ENCODE data around the gene TBC1D8. TPM values are rescaled to one million over a fixed set of nuclear protein-coding genes. Genes with fewer than 3 reads are reported as not detected.

Gene TBC1D8
- total and polyA plus RNA-seq, 2 experiments from 2014 or later, result 18.0 to 36.9 TPM

GRCh38 chr2:101105654-101106053 is 45.5 kb downstream of the TBC1D8 start:
- ATAC-seq (no peak), DNase-seq (ENCODE audit: low spot score) (no peak)
- H3K9me2 ChIP-seq (ENCODE audit: insufficient read depth), result no peaks in the 10 kb centered on the region
- TF ChIP-seq ZNF462 (CRISPR knock-in tag; IDR thresholded peaks at IDR 0.05) (no peak), CREB1 (CRISPR knock-in tag; IDR thresholded peaks at IDR 0.05; ENCODE audit: low read depth) (no peak), ZNF114 (CRISPR knock-in tag; IDR thresholded peaks at IDR 0.05) (no peak), POLR2AphosphoS5 (IDR thresholded peaks at IDR 0.05; ENCODE audit: low read depth) (no peak), EZH2 (IDR thresholded peaks at IDR 0.05; ENCODE audit: low read depth, unreplicated experiment) (no peak)
- peaks cover 8% of the 10 kb centered on the region for H4K20me1 ChIP-seq (replicated peaks; ENCODE audit: insufficient read depth)
- H3K4me3 ChIP-seq, result no peak overlapping the region
- H3K27ac Mint-ChIP-seq, result no peak overlapping the region
- H3K4me3 Mint-ChIP-seq, result no peak overlapping the region
- no peak overlapping the region for H3K4me2 ChIP-seq
- peaks cover 43% of the 10 kb centered on the region for H3K4me1 Mint-ChIP-seq
- peaks cover 4% of the 10 kb centered on the region for H3K27me3 Mint-ChIP-seq (ENCODE audit: insufficient read depth, low read depth, poor library complexity)
- H3K4me1 ChIP-seq (ENCODE audit: insufficient read depth), result peaks cover 32% of the 10 kb centered on the region
- H3K36me3 Mint-ChIP-seq (ENCODE audit: low read depth), result peaks cover 27% of the 10 kb centered on the region
- H3F3A ChIP-seq (replicated peaks; ENCODE audit: low read depth), result no peaks in the 10 kb centered on the region
- peaks cover 30% of the 10 kb centered on the region for H3K9me3 Mint-ChIP-seq
- H3K27me3 ChIP-seq (ENCODE audit: insufficient read depth), result no peaks in the 10 kb centered on the region
- H3K27ac ChIP-seq (ENCODE audit: low read depth), result 0 out of 2 replicates have a peak overlapping the region, but pooled peaks have one; percentile 21
- H2AFZ ChIP-seq, result no peak overlapping the region
- peaks cover 98% of the 10 kb centered on the region for H3K79me2 ChIP-seq (replicated peaks; ENCODE audit: insufficient read depth)
- no peaks in the 10 kb centered on the region for H3K36me3 ChIP-seq (ENCODE audit: insufficient read depth)

- DNase-seq (ENCODE audit: low spot score) (no peak), ATAC-seq (no peak)
- Mint-ChIP-seq H3K9me3 (peaks cover 40% of the 10 kb centered on the region), H3K27me3 (ENCODE audit: insufficient read depth, low read depth, poor library complexity) (peaks cover 1% of the 10 kb centered on the region), H3K27ac (no peak overlapping the region), H3K4me1 (peaks cover 8% of the 10 kb centered on the region), H3K36me3 (ENCODE audit: low read depth) (peaks cover 36% of the 10 kb centered on the region), H3K4me3 (no peak overlapping the region)
- H3K4me3 ChIP-seq, result no peak overlapping the region
- H3K4me1 ChIP-seq (ENCODE audit: insufficient read depth), result no peaks in the 10 kb centered on the region
- H2AFZ ChIP-seq, result no peak overlapping the region
- no peak overlapping the region for H3K27ac ChIP-seq (ENCODE audit: low read depth)
- no peaks in the 10 kb centered on the region for H3K36me3 ChIP-seq (ENCODE audit: insufficient read depth)
- no peaks in the 10 kb centered on the region for H3F3A ChIP-seq (replicated peaks; ENCODE audit: low read depth)
- peaks cover 93% of the 10 kb centered on the region for H3K79me2 ChIP-seq (replicated peaks; ENCODE audit: insufficient read depth)
- no peaks in the 10 kb centered on the region for H3K27me3 ChIP-seq (ENCODE audit: insufficient read depth)
- no peak overlapping the region for H3K4me2 ChIP-seq
- no peaks in the 10 kb centered on the region; the same call in 1 of the 2 replicates for H4K20me1 ChIP-seq (replicated peaks; ENCODE audit: insufficient read depth)
- H3K9me2 ChIP-seq (ENCODE audit: insufficient read depth), result no peaks in the 10 kb centered on the region
- TF ChIP-seq STAT1 (IDR thresholded peaks at IDR 0.05; ENCODE audit: unreplicated experiment) (no peak), REST (IDR thresholded peaks at IDR 0.05; ENCODE audit: unreplicated experiment) (no peak), CREB1 (CRISPR knock-in tag; IDR thresholded peaks at IDR 0.05; ENCODE audit: low read depth) (no peak), EZH2 (IDR thresholded peaks at IDR 0.05; ENCODE audit: low read depth, unreplicated experiment) (no peak), EZH2phosphoT487 (IDR thresholded peaks at IDR 0.05; ENCODE audit: unreplicated experiment) (no peak), ZNF114 (CRISPR knock-in tag; IDR thresholded peaks at IDR 0.05) (no peak)
- TF ChIP-seq, protein P1, sequence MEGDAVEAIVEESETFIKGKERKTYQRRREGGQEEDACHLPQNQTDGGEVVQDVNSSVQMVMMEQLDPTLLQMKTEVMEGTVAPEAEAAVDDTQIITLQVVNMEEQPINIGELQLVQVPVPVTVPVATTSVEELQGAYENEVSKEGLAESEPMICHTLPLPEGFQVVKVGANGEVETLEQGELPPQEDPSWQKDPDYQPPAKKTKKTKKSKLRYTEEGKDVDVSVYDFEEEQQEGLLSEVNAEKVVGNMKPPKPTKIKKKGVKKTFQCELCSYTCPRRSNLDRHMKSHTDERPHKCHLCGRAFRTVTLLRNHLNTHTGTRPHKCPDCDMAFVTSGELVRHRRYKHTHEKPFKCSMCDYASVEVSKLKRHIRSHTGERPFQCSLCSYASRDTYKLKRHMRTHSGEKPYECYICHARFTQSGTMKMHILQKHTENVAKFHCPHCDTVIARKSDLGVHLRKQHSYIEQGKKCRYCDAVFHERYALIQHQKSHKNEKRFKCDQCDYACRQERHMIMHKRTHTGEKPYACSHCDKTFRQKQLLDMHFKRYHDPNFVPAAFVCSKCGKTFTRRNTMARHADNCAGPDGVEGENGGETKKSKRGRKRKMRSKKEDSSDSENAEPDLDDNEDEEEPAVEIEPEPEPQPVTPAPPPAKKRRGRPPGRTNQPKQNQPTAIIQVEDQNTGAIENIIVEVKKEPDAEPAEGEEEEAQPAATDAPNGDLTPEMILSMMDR (conservative IDR thresholded peaks at IDR 0.05; ENCODE audit: low read depth in 2 of 2), result no peak
These were observed 53.5 kb downstream of the TBC1D8 start for GRCh38 chr2:101097638-101098037.

Measured in GM23338 (cell line).